Melanocyte of skin (primary cell): ENCODE measurements around the gene RHOC. TPM values are rescaled to one million over a fixed set of nuclear protein-coding genes. Genes with fewer than 3 reads are reported as not detected.

Experiments used
- total RNA-seq, 2 donors: library from RNA; depleted of rRNA; stranded (reverse); fragments of >200 nt; gene quantifications; 2 replicates each; pipeline ENCODE4 v1.2.3, GENCODE V29; 2012

RHOC gene
- total RNA-seq: 100 to 1,000 TPM; 199 to 233 TPM

DNA sequence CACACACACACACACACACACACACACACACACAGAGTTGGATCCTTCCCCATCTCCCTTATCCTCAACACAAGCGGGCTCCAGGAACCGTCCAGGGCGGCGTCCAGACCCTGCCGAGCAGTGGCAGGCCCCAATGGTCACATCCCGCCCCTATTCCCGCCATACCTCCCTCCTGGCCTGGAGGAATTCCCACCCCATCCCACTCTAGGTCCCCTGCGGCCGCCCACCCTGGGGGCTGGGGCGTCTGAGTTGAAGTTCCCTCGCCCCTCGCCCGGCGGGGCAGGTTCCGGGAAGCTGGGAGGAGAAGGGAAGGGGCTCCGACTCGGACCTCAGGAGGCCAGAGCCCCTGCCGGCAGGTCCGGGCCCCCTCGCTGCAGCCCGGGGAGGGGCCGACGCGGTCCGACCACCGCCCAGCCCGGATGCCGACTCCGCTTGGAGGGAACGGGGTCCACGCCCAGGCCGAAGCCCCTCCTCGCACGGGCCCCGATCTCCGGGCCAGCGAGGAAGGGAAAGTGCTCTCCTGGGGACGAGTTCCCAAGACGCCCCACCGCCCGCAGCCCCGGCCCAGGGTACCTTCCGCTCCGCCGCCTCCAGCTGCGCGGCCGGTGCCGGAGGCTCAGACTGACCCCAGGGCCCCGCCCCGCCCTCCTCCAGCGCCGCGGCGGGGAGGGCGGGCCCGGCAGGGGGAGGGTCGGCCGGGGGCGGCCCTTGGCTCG lies at the start of gene RHOC:
TSS of gene RHOC (minus strand) at position 623 of the 716 bp plus-strand sequence. CDS start 3,328 bp downstream, outside the sequence.

DNA sequence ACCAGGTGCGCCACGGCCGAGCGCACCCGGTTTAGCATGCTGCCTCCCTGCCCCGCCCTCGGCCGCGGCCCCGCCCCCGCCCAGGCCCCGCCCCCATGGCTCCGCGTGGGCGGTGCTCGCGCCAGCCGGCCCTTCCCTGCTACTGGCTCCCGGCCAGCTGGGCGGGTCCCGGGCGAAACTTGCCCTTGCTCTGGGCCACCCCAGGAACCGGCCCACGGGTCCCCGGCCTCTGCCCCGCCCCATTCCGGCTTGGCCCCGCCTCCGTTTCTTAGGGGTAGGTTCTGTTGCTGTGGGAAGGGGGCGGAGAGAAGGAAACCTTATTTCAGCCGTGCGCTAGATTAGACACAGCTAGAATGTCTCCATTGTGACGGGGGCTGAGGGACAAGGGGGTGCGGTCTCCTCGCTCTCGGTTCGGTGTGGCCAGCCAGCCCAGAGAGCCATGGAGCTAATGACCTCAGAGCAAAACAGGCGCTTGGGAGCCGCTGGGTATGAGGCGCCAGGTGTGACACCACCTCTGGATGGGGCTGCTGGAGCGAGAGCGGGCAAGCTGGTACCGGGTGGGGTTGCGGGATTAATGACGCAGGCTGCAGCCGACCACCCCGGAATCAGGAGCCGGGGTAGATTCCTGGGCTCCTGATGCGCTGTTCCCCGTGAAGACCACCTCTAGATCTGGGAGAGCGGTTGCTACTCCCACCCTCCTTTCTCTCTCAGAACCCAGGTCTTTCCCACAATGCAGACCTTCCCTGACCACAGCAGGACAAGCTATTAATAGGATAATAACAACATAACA lies 8.5 kb upstream of the RHOC start, which contains the start of gene PPM1J:
TSS of gene PPM1J (minus strand) at position 69 of the 790 bp plus-strand sequence. CDS start at position 38, 31 bp downstream.

DNA sequence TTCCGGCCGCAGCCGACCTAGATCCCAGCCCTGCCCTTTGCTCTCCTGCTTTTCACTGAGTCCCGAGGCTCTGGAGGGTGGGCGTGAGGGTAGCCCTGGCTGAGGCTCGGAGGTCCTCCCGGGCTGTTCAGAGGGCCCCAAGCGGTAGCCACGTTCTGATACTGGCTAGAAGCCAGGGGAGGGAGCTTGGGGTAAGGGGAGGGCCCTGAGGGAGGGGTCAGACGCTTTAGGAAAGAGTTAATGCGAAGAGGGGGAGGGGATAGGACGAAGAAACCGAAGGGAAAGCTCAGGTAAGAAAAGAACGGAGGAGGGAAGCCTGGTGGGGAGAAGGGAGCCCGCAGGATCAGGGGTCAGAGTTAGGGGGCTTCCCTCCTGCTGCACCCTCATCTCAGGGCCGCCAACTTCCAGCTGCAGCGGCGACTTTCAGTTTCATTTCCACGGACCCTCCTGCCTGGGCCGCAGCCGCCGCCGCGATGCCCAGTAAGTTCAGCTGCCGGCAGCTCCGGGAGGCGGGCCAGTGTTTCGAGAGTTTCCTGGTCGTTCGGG lies 32.4 kb downstream of the RHOC start, which contains the start of gene MOV10:
TSS of gene MOV10 (plus strand) at position 220 of the 546 bp plus-strand sequence. CDS start at position 474, 254 bp downstream.

Other genes with a start within 250 kb of the RHOC start
- under 1 TPM; 0.33 to 0.34 TPM for gene WNT2B, start 198.2 kb downstream of the RHOC start, total RNA-seq
- 10 to 100 TPM; 20.6 to 26.6 TPM for gene ST7L, start 88.0 kb downstream of the RHOC start, total RNA-seq
- 100 to 1,000 TPM; 108 to 178 TPM for gene CAPZA1, start 87.3 kb downstream of the RHOC start, total RNA-seq
- 10 to 100 TPM; 47.1 to 80.9 TPM for gene MOV10, start 32.5 kb downstream of the RHOC start, total RNA-seq
- gene PPM1J, start 8.2 kb upstream of the RHOC start, total RNA-seq: under 1 TPM in 1 of 2 donors, not detected in 1; 0.33 TPM
- gene SLC16A1, start 249.1 kb upstream of the RHOC start, total RNA-seq: 10 to 100 TPM; 68.9 to 69.9 TPM